C4-2B (cell line): ENCODE measurements around the gene GMDS.
A peak's percentile ranks its signal among the peaks of the same experiment; 100 is the strongest.

ENCODE experiments used
- H3K27ac ChIP-seq: fragments of 450-650 bp; 2 replicates; pipeline ENCODE4 v1.5.1; 2017
- ZFX ChIP-seq: fragments of 450-650 bp; IDR thresholded peaks from 2 replicates; pipeline ENCODE4 v1.6.1; 2017
- TF ChIP-seq, protein P1 (sequence below): fragments of 450-650 bp; conservative IDR thresholded peaks from 2 replicates; pipeline ENCODE4 v1.5.1; 2017; ENCODE audit warnings: mild to moderate bottlenecking

GMDS gene

GRCh38 chr6:1893470-1894130 lies 351.8 kb downstream of the GMDS start:
- no peak overlapping the region for H3K27ac ChIP-seq
- TF ChIP-seq, protein P1, sequence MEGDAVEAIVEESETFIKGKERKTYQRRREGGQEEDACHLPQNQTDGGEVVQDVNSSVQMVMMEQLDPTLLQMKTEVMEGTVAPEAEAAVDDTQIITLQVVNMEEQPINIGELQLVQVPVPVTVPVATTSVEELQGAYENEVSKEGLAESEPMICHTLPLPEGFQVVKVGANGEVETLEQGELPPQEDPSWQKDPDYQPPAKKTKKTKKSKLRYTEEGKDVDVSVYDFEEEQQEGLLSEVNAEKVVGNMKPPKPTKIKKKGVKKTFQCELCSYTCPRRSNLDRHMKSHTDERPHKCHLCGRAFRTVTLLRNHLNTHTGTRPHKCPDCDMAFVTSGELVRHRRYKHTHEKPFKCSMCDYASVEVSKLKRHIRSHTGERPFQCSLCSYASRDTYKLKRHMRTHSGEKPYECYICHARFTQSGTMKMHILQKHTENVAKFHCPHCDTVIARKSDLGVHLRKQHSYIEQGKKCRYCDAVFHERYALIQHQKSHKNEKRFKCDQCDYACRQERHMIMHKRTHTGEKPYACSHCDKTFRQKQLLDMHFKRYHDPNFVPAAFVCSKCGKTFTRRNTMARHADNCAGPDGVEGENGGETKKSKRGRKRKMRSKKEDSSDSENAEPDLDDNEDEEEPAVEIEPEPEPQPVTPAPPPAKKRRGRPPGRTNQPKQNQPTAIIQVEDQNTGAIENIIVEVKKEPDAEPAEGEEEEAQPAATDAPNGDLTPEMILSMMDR = peak; percentile 12; the same call in 1 of the 2 replicates
- no peak for TF ChIP-seq ZFX

DNA sequence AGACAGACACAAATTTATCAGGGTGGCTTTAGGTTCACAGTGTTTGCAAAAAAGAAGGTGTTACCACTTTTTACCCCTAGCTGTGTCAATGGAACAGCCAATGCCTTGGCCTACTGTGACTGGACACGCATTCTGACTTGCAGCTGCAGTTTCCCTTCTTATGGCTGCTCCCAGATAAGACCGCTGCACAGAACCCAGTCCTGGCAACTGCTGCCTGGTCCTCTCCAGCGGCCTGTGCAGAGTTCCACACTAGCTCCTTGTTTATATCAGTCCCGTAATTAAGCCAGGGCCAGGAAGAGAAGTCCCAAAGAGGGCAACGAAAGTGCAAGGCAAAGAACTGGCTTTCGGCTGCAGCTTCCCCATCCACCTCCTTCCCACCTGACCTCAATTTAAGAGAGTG lies 352.7 kb downstream of the GMDS start:
- H3K27ac ChIP-seq = no peak overlapping the region
- TF ChIP-seq, protein P1 = no peak
- TF ChIP-seq ZFX = no peak

- no peak overlapping the region for H3K27ac ChIP-seq
- TF ChIP-seq, protein P1 = no peak
- TF ChIP-seq ZFX = no peak
Measured at GRCh38 chr6:1890987-1891386, 354.4 kb downstream of the GMDS start.

- H3K27ac ChIP-seq = no peak overlapping the region
- TF ChIP-seq, protein P1 = no peak
- TF ChIP-seq ZFX = no peak
Measured at GRCh38 chr6:1890071-1890470, 355.3 kb downstream of the GMDS start.

DNA sequence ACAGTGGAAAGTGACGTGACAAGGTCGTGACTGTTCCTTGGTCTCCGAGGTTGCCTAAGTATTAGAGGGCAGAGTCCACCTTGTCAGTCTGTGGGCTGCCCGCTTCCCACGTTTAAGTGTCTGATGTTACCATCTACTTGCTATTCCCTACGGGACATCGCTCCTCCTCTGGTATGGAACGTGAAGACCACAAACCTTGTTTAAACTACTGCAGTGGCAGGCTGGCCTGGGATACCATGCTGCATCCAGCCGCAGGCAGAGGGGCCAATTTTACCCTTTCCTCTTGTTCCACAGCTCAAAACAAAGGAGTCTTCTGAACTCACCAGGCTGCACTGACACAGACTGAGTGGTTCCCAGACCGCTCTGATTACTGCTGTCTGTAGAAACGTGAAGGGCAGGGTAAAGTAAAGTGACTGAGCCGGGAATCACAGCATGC lies 359.8 kb downstream of the GMDS start:
- TF ChIP-seq ZFX = no peak
- TF ChIP-seq, protein P1 = no peak
- H3K27ac ChIP-seq = no peak overlapping the region

- TF ChIP-seq, protein P1 = no peak
- no peak for TF ChIP-seq ZFX
- no peak overlapping the region for H3K27ac ChIP-seq
Measured at GRCh38 chr6:1884313-1884712, 361.1 kb downstream of the GMDS start.

DNA sequence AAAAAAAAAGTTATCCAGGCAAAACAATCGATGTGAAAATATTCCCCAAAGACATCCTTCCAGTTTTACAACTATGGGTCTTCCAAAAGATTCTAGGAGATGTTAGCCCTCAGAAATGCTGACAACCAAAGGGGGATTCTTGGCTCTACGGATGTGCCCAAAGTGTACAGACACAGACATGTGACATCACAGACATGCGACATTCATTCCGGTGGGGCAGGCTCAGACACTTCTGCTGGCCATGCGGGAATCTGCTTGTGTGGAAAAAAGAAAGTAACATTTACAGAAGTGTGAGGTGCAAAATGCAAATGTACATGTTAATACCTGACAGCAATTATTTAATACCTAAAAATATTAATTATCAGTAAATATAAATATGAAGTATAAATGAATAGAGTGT lies 367.1 kb downstream of the GMDS start:
- TF ChIP-seq ZFX = no peak
- TF ChIP-seq, protein P1 = no peak
- H3K27ac ChIP-seq = no peak overlapping the region
